Effector memory CD8-positive, alpha-beta T cell (primary cell): ENCODE measurements around the gene RRP8.

Experiments
- ATAC-seq: fragments of 150-1000 bp; cut with Tn5 transposase; replicated peaks from 2 replicates; pipeline ENCODE4 v1.10.0; 2021; ENCODE audit warnings: mild to moderate bottlenecking, moderate library complexity
- DNase-seq, 3 experiments: peaks; one replicate each; pipeline ENCODE4 v3.0.0; 2021
- H3K27ac Mint-ChIP-seq, 2 donors: one replicate each; pipeline ENCODE4 v1.8.0; 2022; ENCODE audit warnings: mild to moderate bottlenecking in 2 of 2, mixed read lengths in 2 of 2, moderate library complexity in 2 of 2
- H3K27me3 Mint-ChIP-seq, 2 donors: one replicate each; pipeline ENCODE4 v1.8.0; 2022; ENCODE audit warnings: mixed read lengths in 2 of 2
- H3K36me3 Mint-ChIP-seq: one replicate; pipeline ENCODE4 v1.8.0; 2022; ENCODE audit warnings: mild to moderate bottlenecking, moderate library complexity, mixed read lengths; ENCODE audit not compliant: insufficient read depth
- H3K4me1 Mint-ChIP-seq, 2 donors: one replicate each; pipeline ENCODE4 v1.8.0; 2022; ENCODE audit warnings: low read depth in 2 of 2, mixed read lengths in 2 of 2
- H3K4me3 Mint-ChIP-seq, 2 donors: one replicate each; pipeline ENCODE4 v1.8.0; 2022; ENCODE audit warnings: mild to moderate bottlenecking in 2 of 2, mixed read lengths in 2 of 2, moderate library complexity in 2 of 2
- H3K9me3 Mint-ChIP-seq, 2 donors: one replicate each; pipeline ENCODE4 v1.8.0; 2022; ENCODE audit warnings: mixed read lengths in 2 of 2

RRP8 gene

DNA sequence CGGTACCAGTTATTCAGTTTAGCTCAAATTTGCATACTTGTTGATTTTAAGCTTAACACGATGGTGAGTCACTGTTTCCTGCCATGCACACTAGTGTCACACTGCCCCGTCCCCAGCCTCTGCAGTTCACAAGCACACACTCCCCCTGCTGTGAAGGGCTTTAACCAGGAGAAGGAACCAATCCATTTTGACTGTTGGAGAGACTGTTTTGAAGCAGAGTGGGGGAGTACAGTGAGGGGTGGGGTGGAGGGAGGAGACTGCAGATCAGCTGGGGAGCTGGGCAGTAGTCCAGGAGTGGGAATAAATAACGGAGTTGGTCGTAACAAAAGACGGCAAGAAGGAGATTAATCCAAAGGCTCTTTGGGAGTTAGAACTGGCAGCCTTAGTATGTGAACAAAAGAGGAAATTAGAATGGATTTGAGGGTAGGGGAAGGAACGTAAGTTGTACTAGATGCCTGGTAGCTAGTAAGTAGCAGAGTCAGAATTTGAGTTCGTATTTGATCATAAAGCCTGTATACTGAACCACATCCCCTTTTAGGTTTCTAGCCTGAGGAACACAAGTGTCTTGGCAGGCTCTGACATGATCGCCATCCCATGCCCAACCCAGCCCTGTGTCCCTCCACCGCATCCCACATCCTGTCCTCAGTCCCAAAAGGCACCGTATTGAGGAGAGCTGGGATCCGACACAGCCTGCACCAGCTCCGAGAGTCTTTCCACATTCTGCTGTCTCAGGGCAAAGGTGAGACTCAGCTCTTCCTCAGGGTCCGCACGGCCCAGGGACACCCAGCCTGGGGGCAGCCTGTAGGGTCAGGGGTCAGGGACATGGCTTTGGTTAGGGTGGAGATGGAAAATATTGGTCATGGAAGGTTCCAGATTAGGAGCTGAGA, 14.9 kb upstream of the RRP8 start:
- H3K9me3 Mint-ChIP-seq: no peaks in the 10 kb centered on the region
- peaks cover 12% of the 10 kb centered on the region for H3K36me3 Mint-ChIP-seq

DNA sequence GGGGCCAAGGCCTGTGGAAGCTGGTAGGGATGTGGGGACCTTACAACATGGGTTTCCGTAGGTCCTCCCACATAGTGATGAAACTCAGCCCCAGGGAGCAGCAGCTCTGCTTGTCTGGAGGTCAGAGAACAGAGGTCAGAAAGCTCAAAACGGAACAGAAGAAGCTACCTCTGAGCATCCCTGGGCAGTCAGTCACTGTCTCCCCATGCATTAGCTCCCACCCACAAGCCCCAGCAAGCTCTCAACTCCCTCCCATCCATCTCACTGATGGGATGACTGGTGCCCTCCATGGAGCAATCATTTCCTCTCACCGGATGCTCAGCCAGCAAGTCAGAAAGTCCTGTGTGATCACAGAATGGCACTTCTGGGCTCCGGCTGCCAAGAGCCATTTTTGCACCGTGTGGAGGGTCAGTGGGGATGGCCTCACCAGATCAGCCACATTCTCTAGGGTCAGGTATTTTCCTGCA, 13.9 kb upstream of the RRP8 start:
- no peaks in the 10 kb centered on the region for H3K27me3 Mint-ChIP-seq
- H3K27ac Mint-ChIP-seq: peak overlapping the region in 1 of 2 donors; percentile 16
- peaks cover 12% of the 10 kb centered on the region for H3K36me3 Mint-ChIP-seq
- DNase-seq (no peak), ATAC-seq (no peak)
- H3K4me1 Mint-ChIP-seq: peaks cover 15 to 19% of the 10 kb centered on the region in 2 donors
- no peaks in the 10 kb centered on the region for H3K9me3 Mint-ChIP-seq
- H3K4me3 Mint-ChIP-seq: no peak overlapping the region

More for the DNA sequence above, 14.9 kb upstream of the RRP8 start:
- ATAC-seq: peak; percentile 62
- Mint-ChIP-seq H3K27me3 (no peaks in the 10 kb centered on the region), H3K27ac (no peak overlapping the region), H3K4me1 (peaks cover 15 to 19% of the 10 kb centered on the region in 2 donors), H3K4me3 (no peak overlapping the region)
- peak; percentile 44 to 53 (median 50) for DNase-seq

DNA sequence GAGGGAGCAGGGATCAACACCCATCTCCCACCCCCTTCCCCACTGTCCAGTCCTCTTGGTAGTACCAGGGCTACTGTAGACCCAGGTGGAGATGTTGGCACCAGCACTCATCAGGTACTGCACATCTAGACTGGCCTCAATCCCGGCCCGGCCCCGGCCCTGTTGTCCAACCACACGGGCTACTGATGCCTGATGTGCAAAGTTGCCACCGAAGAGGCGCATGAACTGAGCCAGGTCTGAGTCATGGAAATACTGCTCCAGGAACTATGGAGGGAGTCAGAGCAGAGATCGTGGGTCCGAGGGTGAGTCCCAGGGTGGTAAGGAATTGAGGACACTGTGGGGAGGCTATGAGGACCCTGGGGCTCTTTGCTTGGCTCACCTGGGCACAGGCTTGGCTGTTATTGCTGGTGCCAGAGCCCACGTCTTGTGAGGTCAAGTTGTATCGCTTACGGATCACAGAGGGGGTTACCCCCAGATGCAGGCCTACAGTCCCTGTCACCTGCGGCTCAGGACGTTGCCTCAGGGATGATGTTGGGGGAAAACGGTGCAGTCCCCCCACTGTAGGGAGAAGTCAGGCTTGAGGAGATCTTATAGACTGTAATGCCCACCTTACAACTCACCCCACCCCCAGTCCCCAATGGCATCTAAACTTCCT, 13.3 kb upstream of the RRP8 start:
- Mint-ChIP-seq H3K9me3 (no peaks in the 10 kb centered on the region), H3K36me3 (peaks cover 12% of the 10 kb centered on the region), H3K4me3 (no peak overlapping the region), H3K27ac (peak overlapping the region; percentile 16 to 59), H3K27me3 (no peaks in the 10 kb centered on the region), H3K4me1 (peaks cover 15 to 19% of the 10 kb centered on the region in 2 donors)
- DNase-seq (no peak), ATAC-seq (no peak)

DNA sequence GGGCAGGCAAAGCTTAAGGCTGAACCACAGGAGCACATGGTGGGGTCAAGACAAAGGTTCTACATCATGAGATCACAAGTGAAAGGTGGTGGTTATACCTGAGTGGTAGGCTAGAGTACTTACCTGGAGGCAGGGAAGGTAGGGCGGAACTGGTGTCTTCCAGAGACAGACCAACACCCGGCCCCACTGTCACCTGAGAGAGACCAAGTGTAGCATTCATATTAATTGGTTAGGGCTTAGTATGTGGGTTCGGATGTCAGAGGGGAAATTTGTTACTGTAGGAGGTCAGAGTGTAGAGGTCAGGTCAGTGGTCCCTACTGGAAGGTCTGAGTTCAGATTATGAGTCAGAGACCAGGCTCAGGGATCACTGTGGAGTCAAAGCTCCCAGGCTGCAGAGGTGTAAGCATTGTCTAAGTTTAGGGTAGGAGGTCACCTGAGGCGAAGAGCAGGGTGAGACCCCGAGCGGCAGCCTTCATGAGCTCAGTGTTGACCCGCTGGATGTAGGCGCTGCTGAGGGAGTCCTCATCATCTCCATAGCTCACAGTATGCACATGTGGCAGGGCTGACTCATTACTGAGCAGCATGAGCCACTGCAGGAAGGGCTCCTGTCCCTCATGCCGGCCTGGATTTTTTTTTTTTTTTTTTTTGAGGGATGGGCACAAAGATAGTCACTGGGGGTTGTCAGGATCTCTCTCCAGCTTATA, 12.6 kb upstream of the RRP8 start:
- H3K27ac Mint-ChIP-seq: peak overlapping the region; percentile 15 to 59
- H3K4me3 Mint-ChIP-seq: peak overlapping the region in 1 of 2 donors; percentile 35
- H3K27me3 Mint-ChIP-seq: no peaks in the 10 kb centered on the region
- no peaks in the 10 kb centered on the region for H3K9me3 Mint-ChIP-seq
- DNase-seq: no peak
- ATAC-seq: no peak
- H3K4me1 Mint-ChIP-seq: peaks cover 18 to 23% of the 10 kb centered on the region in 2 donors
- peaks cover 19% of the 10 kb centered on the region for H3K36me3 Mint-ChIP-seq

DNA sequence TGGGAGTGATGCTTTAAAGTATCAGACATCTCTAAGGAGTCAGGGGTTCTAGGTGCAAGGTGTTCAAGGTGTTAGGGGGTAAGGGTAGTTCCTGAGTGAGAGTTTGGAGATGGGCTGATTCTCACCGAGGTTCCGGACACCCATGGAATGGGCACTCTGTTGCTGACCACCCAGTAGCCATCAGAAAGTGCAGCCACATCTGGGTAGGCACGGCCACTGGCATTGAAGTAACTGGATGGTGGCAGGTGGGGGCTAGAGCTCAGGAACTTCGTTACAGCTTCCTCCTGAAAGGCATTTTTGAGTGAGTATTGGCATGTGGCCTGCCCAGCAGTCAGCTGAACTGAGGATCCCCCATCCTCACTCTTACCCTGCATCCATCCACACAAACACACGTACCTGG, 11.6 kb upstream of the RRP8 start:
- Mint-ChIP-seq H3K36me3 (peaks cover 28% of the 10 kb centered on the region), H3K9me3 (no peaks in the 10 kb centered on the region), H3K27me3 (no peaks in the 10 kb centered on the region), H3K27ac (peak overlapping the region in 1 of 2 donors; percentile 49), H3K4me3 (peak overlapping the region in 1 of 2 donors; percentile 32), H3K4me1 (peaks cover 24 to 25% of the 10 kb centered on the region in 2 donors)
- ATAC-seq: no peak
- no peak for DNase-seq

DNA sequence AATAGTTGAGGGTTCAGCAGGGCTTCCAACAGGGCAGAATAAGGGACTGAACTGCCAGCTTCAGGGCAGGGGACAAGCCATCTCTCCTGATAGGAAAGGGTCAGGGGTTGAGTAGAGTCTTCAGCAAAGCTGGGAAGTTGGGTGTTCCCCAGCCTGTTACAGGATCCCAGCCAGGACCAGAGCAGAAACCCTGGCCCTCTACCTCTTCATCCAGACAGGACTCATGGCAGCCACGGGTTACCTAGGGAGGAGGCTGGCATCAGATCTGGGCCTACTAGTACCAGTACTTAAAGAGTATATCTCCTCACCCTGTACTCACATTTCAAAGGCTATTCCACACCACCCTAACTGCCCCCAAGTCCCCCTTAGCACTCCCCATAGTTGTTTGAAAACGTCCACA, 11.0 kb upstream of the RRP8 start:
- H3K36me3 Mint-ChIP-seq: peaks cover 34% of the 10 kb centered on the region
- no peaks in the 10 kb centered on the region for H3K27me3 Mint-ChIP-seq
- H3K27ac Mint-ChIP-seq: peak overlapping the region in 1 of 2 donors; percentile 49
- H3K4me3 Mint-ChIP-seq: no peak overlapping the region
- H3K4me1 Mint-ChIP-seq: peaks cover 25 to 29% of the 10 kb centered on the region in 2 donors
- DNase-seq: no peak
- no peaks in the 10 kb centered on the region for H3K9me3 Mint-ChIP-seq
- ATAC-seq: no peak

DNA sequence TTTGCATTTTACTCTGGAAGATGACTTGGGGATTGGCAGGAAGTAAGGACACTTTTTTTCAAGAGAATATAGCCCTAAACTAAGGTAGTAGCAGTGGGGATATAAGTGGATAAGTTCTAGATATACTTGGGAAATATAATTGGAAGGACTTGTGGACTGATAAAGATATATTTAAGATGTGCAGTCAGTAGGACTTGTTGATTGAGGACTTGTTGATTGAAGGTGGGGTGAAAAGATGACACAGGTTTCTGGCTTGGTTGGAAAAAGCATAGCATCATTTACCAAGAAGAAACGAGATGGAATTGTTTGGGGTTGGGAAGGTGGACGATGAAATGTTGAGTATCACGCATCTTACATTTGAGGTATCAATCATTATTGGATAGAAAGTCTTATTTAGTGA, 10.1 kb upstream of the RRP8 start:
- H3K9me3 Mint-ChIP-seq: no peaks in the 10 kb centered on the region
- H3K4me3 Mint-ChIP-seq: no peak overlapping the region
- DNase-seq (no peak), ATAC-seq (no peak)
- no peaks in the 10 kb centered on the region for H3K27me3 Mint-ChIP-seq
- H3K36me3 Mint-ChIP-seq: peaks cover 42% of the 10 kb centered on the region
- H3K4me1 Mint-ChIP-seq: peaks cover 30 to 33% of the 10 kb centered on the region in 2 donors
- H3K27ac Mint-ChIP-seq: no peak overlapping the region

DNA sequence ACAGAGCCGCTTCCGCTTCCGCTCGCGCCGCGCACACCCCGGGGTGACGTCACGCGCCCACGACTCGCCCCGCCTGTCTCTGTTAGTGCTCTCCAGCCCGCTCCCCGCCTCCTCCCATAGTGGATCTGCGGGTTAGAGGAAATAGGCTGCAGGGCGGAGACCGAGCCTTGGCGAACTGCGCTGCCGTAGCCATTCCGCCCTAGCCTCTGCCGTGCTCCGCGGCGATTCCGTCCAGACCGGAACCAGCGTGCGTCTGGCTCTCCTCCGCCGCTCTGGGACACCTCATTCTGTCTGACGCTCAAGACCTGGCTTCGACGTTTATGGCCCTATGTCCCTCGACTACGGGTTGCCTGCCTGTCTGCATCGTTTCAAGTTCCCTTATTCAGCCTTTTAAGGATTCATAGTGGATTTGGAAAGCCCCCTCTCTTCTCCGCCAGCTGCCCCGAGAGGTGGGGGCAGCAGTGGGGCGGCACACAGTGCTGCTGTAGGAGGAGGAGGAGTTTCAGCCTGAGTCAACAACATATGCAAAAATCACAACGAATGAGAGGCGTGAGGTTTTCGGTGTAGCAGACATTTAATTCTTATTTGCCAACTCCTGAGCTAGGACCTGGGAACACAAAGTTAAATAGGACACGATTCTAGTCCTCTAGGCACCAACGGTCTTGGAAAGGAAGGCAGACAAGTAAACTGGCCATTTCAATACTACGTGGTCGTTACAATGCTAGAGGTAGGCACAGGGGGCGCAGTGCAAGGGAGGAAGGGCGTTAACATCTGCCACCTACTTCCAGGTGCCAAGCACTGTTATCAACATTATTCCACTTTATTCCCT, 9.0 kb upstream of the RRP8 start, which contains the start of gene TAF10:
TSS of gene TAF10 (minus strand) at position 4 of the 829 bp plus-strand sequence. CDS start 27 bp downstream, outside the sequence.
- Mint-ChIP-seq H3K36me3 (peaks cover 38% of the 10 kb centered on the region), H3K9me3 (no peaks in the 10 kb centered on the region), H3K27me3 (no peaks in the 10 kb centered on the region), H3K4me1 (peaks cover 33 to 35% of the 10 kb centered on the region in 2 donors), H3K4me3 (no peak within 1 kb of the TSS), H3K27ac (no peak within 1 kb of the TSS)
- DNase-seq (peak; percentile 92 to 96 (median 95)), ATAC-seq (peak; percentile 85)

DNA sequence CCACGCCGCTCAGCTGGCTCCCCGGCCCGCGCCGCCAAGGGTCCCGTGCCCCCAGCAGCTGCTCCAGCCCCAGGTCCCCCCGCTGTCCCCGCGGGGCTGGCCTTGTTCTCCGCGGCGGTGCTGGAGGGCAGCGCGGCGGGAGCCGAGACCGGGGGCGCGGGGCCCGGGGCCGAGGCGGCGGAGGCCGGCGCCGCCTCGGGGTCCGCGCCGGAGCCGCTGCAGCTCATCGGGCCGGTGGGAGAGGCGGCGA, 8.5 kb upstream of the RRP8 start:
- Mint-ChIP-seq H3K4me3 (no peak overlapping the region), H3K4me1 (peaks cover 33 to 35% of the 10 kb centered on the region in 2 donors), H3K27me3 (no peaks in the 10 kb centered on the region), H3K27ac (no peak overlapping the region), H3K36me3 (peaks cover 38% of the 10 kb centered on the region), H3K9me3 (no peaks in the 10 kb centered on the region)
- no peak for DNase-seq
- ATAC-seq: no peak

DNA sequence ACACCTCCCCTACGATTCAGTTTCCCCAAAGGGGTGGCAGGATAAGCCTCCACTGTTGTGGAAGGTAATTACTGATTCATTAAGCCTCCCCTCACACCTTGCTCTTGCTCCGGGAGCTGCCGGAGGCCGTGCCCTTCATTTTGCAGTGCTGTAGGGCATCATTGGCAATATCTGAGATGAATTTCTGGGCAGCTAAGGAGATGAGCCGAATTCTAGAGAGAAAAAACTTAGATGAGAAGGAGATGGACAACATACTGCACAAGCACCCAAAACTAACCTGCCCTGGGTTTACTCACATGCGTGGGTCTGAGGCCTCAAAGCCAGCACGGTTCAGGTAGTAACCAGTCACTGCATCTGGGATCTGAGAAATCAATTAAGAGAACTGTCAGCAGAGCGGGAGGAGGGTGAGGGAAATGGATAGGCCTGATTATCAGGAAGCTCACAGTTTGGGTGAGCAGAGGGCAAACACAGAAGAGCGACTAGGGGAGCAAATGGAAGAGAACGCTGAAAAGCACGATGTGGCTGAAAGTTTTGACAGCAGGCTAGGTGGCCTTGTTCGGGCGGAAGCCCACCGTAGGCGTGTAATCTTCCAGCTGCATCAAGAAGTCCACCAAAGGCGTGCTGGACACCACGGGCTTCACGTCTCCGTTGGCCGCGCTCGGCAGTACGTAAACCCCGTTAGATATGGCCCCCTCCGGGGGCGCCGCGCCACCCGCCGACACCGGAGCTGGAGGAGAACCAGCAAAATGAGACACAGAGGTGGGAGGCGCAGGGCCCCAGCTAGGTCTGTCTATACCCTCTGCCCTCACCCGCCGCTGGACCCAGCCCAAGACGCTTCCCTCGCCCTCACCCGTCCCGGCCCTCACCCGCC, 7.9 kb upstream of the RRP8 start:
- Mint-ChIP-seq H3K27ac (no peak overlapping the region), H3K27me3 (no peaks in the 10 kb centered on the region), H3K4me3 (no peak overlapping the region), H3K36me3 (peaks cover 40% of the 10 kb centered on the region), H3K9me3 (no peaks in the 10 kb centered on the region), H3K4me1 (peaks cover 34% of the 10 kb centered on the region in 2 donors)
- ATAC-seq: peak; percentile 4
- DNase-seq: peak in 2 of 3 experiments; percentile 18 to 28

DNA sequence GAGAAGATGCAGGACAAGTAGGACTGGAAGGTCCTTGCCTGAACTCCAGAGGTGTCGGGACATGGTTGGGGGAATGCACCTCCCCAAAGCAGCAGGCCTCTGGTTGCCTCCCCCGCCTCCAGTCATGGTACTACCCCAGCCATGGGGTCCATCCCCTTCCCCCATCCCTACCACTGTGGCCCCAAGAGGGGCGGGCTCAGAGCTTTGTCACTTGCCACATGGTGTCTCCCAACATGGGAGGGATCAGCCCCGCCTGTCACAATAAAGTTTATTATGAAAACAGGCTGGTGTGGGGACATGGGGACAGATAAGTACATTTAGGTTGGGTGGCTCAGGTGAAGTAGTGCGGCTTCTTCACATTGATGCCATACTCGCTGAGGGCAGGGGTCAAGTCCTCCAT, 7.2 kb upstream of the RRP8 start:
- no peak for ATAC-seq
- Mint-ChIP-seq H3K4me3 (no peak overlapping the region), H3K27me3 (no peaks in the 10 kb centered on the region), H3K36me3 (peaks cover 33% of the 10 kb centered on the region), H3K9me3 (no peaks in the 10 kb centered on the region), H3K4me1 (peaks cover 34 to 37% of the 10 kb centered on the region in 2 donors), H3K27ac (no peak overlapping the region)
- DNase-seq: no peak

DNA sequence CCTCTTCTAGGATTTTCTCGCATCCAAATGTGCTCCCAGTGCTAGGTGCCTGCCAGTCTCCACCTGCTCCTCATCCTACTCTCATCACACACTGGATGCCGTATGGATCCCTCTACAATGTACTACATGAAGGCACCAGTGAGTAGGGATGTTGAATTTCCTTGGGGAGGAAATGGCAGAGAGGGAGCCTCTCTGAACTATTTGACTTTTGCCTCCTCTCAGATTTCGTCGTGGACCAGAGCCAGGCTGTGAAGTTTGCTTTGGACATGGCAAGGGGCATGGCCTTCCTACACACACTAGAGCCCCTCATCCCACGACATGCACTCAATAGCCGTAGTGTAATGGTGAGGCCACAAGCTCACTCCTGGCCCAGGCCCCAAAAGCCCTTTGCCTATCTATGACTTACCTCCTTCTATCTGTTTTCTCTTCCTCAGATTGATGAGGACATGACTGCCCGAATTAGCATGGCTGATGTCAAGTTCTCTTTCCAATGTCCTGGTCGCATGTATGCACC, 6.1 kb upstream of the RRP8 start:
- Mint-ChIP-seq H3K27me3 (no peaks in the 10 kb centered on the region), H3K4me1 (peaks cover 31 to 35% of the 10 kb centered on the region in 2 donors), H3K9me3 (no peaks in the 10 kb centered on the region), H3K4me3 (no peak overlapping the region), H3K36me3 (peaks cover 32% of the 10 kb centered on the region), H3K27ac (peak overlapping the region in 1 of 2 donors; percentile 30)
- ATAC-seq (no peak), DNase-seq (no peak)
